HG03135 (cell line): ENCODE results near the gene CAMTA1.

Source experiments
- ATAC-seq: cut with Tn5 transposase; IDR thresholded peaks from one replicate; pipeline ENCODE4 v1.9.1; 2021; ENCODE audit warnings: mild to moderate bottlenecking, moderate library complexity; ENCODE audit not compliant: unreplicated experiment

The CAMTA1 gene

DNA sequence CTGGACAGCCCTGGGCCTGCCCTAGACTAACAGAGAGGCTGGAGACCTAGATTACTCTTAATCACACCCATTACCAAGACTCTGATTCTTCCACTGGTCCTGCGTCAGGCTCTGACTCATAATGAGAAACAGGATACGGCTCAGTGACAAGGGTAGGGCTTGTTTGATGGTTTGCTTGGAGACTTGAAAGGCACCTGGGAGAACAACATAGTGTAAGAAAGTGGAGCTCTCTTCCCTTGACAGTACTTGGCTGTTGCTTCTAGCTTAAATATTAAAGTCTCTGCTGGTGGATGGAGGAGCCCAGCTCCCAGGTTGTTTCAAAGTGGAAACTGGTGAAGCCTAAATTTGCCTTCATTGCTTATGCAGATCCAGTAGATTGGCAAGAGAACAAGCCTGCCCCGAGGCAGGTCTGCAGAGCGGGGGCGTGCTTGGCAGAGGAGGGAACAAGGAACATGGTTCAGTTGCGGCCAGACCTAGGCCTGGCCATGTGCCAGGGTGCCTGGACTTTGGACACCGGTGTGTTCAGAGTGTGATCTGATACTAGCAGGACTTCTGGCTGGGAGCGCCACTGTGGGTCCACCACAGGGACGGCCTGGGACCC, 480.6 kb downstream of the CAMTA1 start:
- ATAC-seq = no peak

DNA sequence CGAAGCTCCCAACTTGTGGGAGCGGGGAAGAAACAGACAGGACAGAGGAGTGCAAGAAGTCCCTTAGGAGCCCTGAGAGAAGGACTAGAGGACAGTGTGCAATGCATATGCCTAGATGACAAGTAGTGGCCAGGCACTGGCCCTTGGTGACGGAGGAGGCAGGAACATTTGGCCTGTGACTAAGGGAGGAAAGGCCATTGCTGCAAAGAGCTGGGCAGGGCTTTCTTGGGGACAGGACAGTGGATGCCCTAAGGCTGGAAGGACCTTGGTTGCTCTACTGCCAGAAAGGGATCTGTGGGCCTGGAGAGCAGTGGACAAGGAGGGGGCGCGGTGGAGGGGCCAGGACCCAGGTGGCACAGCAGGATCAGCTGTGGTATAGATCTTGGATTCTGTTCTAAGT, 481.3 kb downstream of the CAMTA1 start:
- ATAC-seq = no peak

DNA sequence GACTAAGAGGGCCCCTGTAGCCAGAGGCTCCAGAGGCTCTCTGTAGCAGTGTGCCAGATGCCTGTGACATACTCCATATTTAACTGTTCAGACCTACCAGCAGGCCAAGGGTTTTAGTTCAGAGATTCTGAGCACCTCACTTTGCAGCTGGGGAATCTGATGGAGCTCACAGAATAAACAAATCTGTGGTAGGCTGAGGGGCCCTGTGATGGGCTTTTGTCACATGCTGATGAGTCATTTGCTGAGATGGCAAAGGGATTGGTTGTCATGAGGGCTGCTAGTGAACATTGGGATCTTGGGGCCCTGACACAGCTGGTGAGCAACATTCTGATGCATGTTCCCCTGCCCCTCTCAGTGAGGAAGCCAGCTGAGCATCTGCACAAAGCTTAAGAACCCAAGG, 482.2 kb downstream of the CAMTA1 start:
- no peak for ATAC-seq

DNA sequence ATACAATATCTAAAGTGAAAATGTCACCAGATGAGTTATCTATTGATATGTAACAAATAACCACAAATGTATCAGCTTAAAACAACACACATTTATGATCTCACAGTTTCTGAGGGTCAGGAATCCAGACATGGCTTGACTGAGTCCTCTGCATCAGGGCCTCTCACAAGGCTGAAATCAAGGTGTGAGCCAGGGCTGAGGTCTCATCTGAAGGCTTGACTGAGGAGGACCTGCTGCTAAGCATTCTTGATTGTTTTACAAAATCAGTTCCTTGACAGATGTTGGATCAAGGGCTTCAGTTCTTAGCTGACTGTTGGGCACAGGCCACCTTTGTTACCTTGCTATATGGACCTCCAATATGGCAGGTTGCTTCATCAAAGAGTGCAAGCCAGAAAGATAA, 483.7 kb downstream of the CAMTA1 start:
- ATAC-seq = no peak

DNA sequence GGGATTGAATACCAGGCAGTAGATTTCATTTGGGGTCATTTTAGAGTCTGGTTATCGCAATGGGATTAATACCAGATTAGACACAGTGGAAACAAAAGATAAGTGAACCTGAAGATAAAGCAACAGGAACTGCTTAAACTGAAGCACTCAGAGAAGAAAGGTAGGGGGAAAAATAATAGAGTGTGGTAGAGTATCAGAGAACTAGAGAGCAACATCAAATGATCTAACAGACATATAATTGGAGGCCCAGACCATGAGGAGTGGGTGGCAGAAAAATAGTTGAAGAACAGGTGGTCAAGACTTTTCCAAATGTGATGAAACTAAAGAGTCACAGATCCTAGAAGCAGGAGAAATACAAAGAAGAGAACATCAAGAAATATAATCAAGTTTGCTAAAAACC, 484.3 kb downstream of the CAMTA1 start:
- no peak for ATAC-seq

DNA sequence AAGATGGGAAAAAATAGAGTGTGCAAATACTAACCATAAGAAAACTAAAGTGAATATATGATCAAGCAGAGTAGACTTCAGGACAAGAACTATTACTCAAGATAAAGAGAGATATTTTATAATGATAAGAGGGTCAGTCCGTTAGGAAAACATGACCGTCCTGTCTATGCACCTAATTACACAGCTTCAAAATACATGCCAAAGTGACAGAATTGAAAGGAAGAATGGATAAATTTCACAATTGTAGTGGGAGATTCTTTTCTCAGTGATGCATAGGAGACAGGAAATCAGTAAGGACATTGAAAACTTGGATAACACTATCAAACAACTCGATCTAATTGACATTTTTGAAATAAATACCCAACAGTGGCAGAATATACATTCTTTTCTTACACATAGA, 489.0 kb downstream of the CAMTA1 start:
- ATAC-seq = no peak

DNA sequence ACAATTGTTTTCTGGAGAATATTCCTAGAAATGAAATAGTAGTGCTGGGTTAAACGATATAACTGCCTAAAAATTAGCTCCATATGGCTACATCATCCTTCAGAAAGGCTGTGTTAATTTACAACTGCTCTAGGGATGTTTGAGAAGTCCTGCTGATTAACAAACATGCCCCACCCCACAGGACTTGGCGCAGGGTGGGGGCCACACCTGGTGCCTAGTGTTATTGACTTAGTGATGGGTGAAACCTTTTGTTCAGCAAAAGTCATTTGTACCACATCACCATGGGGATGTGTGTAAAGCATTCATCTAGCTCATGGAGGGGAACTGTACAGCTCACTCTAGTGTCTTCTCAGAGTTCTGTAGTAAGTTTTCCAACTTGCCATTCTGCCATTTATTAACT, 492.8 kb downstream of the CAMTA1 start:
- ATAC-seq = no peak

DNA sequence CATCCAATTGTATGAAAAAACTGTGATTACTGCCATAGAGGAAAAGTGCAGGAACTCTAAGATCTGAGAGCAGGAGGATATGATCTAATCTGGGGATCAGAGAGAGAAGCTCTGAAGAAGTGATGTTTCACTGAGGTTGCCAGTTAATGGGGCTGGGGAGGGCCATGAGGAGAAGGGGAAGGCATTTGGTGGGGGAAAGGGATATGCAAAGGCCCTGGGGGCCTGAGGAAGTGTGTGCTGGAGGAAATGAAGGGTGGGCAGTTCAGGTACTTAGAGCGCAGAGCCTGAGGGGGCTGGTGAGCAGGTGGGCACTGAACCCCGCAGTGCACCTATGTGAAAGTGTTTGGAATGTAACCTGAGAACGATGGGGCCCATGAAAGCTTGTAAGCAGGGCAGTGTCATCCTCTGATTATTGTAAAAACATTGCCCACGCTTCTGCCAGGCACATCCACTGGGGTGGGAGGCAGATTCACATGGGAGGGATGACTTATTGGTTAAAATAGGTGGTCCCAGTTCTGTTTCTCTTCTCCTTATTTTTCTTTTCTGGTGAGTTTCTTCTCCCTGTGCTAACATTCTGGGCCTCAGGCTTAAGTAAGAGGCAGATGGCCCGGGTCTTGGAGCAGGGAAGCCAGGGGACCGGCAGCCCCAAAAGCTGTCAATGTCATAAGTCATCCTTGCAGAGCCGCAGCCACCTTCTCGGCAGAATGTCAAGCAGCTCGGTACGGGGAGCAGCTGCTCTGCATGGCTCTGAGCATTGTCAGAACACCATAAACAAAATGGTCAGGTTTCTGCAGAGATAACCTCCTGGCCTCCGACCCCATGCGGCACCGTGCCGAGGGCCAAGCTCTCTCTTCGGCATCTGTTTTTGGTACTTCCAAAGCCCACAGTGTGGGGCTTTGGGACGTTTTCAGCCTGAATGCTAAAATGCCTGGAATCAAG, 493.8 kb downstream of the CAMTA1 start:
- no peak for ATAC-seq

DNA sequence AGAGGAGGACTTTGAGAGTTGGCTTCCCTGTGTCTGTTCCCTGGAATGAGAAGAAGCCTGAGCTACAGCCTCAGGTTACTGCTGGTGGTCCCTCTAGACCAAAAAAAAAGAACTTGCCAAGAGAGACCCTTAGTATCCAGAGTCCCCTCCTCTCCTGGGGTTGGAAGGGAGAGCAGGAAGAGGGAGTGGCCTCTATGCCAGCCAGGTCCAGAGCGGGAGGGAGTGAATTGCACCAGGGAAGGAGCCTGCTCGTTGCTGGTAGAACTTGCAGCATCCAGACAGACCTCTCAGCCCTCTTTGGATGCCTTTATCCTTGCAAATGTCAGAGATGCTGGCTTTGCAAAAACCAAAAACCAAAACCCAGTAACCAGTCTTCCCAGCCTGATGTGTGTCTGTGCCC, 494.5 kb downstream of the CAMTA1 start:
- ATAC-seq = no peak

DNA sequence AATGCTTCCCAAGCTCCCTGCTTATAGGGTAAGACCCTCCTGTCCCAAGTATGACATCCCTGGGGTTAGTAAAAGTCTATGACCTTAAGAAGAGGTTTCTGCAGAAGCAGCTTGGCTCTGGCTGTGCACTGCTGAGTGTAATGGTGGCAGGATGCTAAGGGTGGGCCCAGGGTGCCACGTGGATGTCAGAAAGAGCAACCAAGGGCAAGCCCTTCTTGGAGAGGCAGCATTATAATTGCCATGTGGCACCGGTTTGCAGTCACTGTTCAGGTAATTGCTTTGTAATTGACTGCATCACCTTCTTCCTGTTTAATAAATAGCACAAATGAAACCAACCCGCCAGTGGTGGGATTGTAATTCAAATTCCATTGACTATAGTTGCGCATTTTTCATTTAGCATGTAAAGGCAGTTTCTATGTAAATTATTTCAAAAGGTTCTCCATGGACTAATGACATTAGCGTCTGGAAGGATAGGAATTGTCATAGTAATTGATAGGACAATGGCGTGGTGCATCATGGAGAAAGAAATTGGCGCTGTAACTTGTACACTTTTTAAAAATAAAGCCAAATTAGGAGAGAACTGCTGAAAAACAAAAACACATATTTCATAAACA, 495.2 kb downstream of the CAMTA1 start:
- no peak for ATAC-seq

DNA sequence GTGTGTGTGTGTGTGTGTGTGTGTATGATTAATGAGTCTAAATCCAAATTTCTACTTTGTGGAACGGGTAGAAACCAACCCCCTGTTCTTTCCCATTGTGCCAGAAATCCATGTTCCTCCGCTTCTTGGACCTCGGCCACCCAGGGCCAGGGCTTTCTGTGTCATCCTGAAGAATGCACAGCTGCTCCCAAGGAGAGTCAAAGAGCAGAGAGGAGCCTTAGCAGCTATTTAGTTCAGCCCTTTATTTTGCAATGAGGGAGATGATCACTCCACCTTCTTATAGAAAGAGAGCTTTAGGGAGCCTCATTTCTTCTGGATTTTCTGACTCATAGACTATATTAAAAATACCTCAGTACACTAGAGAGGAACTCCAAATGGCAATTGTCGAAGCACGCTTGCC, 496.6 kb downstream of the CAMTA1 start:
- ATAC-seq = no peak

DNA sequence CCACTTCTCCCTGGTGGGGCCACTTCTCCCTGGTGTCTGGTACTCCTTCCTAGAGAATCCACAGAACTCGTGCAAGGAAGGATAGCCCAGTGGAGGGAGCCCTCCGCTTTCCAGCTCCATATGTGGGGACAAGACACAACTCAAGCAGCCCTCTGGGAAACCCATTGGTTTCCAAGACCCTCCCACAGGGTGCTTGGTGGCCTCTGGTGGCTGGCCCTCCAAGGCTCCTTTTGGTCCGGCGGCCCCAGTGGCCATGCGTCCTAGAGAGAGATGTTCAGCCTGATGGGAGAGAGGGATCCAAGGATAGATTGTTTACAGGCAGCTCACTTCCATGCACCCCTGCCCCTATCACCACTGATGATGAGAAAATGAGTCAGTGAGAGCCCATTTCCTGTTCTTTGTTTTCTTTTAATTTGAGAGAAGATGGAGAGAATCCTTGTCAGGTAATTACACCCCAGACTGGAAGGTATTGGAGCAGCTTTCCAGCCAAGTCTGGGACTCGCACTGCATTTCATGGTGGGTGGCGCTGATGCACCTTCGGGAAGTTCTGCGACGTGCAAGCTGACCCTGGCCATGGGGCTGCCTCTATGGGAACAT, 499.7 kb downstream of the CAMTA1 start:
- no peak for ATAC-seq

DNA sequence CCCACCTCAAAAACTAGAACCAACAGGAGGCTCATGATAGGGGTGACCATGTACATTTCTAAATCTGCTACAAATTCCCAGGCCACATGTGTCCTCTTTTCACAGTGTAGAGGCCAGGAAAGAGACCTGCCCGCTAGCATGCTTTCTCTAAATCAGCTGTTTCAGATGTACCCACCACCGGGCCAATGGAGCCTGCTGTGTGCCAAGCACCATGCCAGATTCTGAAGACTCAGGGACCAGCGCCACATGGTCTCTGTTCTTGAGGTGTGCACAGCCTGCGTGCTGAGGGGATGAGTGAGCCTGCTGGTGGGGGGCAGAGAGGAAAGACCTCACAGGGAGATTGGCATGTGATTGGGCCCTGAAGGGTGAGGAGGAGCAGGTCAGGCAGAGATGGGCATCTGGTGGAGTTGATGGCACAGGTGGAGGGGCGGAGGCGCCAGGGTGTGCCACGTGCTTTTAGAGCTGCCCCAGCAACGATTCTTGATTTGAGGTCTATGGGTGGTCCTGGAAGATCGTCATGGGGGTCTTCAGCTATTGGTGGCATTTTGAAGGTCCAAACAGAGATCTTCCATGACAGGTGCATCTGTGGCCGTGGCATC, 500.7 kb downstream of the CAMTA1 start:
- no peak for ATAC-seq

DNA sequence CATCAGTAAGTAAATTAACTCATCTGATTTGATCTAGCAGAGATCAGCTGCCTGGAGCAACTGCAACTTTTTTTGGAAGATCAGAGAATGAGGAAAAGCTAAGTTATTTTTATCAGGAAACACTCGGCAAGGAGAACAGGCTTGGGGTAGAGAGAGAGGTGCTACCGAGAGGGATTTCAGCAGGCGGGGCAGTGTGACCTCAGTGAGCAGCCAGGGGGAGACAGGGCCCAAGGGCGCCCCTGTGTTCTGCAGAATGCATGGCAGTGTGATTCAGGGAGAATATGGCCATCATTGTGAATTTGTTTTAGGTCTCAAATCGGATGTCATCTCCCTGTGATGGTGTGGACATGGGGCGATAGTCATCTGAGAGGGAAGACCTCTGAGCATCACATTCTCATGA, 501.8 kb downstream of the CAMTA1 start:
- ATAC-seq = no peak

DNA sequence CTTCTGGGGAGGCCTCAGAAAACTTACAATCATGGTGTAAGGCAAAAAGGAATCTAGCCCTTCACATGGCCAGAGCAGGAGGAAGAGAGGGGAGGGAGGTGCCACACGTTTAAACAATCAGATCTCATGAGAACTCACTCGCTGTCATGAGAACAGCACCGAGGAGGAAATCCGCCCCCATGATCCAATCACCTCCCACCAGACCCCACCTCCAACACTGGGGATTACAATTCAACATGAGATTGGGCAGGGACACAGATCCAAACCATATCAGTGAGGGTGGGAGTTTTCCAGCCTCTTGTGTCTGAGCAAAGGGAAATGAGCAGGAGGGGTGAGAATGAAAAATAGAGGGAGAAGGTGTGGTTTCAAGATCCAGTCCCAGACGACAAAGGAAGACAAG, 503.7 kb downstream of the CAMTA1 start:
- no peak for ATAC-seq

DNA sequence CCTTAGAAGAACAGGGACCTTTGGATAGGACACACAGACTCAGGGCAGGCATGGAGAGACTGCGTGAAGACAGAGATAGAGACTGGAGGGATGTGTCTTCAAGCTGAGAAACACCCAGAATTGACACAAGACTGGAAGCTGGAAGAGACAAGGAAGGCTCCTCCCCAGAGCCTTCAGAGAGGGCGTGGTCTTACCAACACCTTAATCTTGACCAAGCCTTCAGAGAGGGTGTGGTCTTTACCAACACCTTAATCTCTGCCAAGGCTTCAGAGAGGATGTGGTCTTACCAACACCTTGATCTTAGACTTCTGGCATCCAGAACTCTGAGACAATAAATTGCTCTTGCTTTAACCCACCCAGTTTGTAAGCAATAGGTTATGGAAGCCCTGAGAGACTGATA, 504.4 kb downstream of the CAMTA1 start:
- no peak for ATAC-seq

DNA sequence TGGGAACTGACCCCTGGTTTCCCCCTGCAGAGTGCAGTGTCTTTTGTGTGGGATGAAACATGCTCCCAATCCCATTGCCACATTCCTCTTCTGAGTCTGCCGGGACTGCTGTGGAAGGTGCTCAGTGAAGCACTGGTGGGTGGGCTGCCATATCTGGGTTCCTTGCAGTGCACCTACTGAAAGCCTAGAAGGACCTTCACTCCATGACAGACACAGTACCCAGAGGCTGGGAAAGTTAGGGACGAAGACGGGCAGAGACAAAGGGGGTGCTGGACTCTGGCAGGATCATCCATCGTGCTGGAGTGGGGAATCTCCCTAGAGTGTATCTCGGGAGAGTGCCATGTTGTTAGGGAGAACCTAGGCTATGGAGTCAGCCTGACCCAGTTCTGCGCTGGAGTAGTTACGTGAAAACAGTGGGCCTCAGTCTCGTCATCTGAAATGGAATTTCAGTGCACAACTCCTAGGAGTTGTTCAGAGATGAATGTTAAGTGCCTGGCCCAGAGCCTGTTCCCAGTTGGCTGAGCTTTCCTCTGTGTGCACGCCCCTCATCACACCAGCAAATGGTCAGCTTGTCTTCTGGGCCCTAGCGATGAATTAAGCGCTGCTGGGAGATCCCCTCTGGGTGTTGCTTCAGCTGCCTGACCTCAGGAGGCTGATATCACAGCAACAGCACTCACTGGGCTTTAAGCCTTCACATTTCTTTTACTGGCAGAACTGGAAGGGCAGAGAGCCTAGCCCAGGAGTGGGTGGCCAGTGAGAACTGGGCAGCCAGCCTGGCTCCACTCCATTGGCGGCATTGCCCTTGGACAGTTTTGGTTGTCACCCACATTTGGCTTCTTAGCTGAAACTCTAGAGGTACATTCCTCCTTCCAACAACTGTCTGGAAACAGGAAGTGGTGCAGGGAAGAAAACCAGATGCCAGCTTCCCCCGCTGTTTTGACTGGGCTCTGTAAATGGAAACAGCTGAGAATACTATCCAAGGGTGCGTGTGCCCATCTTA, 506.0 kb downstream of the CAMTA1 start:
- no peak for ATAC-seq

DNA sequence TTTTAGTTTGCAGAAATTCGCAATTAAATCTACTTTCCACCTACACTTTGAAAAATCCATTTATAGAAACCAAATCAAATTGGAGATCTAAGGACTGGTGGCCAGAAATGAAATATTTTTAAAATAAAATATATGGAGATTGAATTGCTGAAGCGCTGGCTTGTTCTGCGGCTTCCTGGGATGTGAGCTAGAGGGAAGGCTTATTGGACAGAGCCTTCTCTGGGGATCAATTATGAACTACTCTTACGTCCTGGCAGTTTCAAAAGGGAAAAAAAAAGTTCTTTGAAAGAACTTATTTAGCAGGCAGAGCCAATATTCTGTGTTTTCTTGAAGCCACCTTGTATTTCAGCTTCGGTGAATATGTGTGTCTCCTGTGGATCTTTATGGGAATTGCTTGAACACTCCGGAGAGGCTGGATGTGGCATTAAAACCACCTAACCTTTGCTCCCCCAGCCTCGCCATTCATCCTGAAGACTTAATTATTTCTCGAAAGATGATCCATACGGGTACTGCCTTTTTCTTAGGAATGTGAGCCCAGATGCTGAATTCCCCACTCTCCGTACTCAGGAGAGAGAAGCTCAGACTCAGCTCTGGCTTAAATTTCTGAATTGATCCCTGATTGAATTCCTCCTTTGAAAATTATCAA, 506.9 kb downstream of the CAMTA1 start:
- ATAC-seq = no peak

DNA sequence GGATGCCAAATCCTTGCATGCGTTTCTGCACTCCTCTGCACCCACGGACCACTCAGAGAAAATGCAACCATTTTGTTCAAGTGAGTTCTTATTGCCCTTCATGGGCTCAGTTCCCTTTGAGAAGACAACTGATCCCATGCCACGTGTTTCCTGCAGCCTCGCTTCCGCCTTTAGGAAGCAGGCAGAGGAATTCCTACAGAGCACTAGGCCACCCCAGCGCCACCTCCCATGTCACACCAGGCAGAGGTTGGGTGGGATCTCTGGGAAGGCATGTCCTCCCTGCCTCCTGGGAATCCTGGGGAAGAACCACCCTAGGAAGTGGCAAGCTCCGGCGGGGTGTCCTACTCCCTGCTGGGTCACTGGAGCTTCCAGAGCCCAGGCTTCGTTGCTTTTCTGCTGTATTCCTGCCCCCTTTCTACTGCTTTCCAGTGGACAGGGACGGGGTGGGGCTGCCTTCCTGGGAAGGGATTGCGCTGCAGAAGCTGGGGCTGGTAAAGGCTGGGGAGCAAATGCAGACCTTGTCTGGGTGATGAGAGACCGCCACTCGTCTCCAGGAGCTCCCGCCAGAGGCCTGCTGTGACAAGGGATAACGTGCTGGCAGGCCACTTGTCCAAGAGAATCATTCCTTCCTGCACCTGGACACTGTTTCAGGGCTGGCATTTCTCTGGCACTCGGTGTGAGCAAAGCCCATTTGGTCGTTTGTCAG, 507.6 kb downstream of the CAMTA1 start:
- no peak for ATAC-seq
